ENCODE data around the gene ZNF599.
A peak's percentile ranks its signal among the peaks of the same experiment; 100 is the strongest.

Gene ZNF599

DNA sequence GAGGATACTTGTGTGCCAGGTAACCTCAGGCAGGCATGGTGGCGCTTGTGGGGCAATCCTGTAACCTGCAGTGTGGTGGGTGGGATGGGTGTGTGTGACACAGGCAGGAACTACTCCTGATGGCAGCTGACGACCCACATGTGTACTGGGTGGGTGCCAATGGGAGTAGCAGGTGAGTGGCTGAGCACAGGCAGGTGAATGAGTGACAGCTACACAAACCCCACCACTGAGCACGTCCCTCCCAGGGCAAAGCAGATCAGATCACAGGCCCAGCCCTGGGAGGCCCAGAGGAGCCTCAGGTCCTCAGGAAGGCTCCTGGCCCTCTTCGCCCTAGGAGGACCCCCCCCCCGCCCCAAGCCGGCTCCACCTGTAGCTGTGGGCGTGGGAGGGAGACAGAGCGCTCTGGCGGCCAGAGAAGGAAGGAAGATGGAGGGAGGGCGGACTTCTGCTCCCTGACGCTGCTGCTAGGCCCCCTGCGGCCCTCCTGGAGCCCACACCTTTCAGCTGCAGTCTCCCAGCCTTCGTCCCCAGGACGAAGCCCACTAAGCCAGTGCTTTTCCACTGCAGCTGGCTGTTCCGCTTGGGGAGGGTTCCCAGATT, 40.3 kb downstream of the ZNF599 start:
- no peaks in the 10 kb centered on the region for H4K20me1 ChIP-seq
- H3K27ac ChIP-seq, result peak overlapping the region; percentile 88 to 99 (median 93)
- peaks cover 14 to 29% (median 23%) of the 10 kb centered on the region in 11 experiments for H3K36me3 ChIP-seq
- H3K4me2 ChIP-seq, result peak overlapping the region; percentile 92 to 100 (median 97)
- H3K9me3 ChIP-seq (replicated peaks in 1 of 11), result peaks cover 4 to 37% (median 22%) of the 10 kb centered on the region in 11 experiments; a peak in 21 of 22 replicates
- H3K4me3 ChIP-seq, result peak overlapping the region; percentile 72 to 85 (median 78)
- H3K4me1 ChIP-seq, result peaks cover 21 to 35% (median 30%) of the 10 kb centered on the region in 10 experiments
- TF ChIP-seq Cebpa-rat (IDR thresholded peaks at IDR 0.05), result no peak
- peak overlapping the region; percentile 86 to 98 (median 94) for H3K9ac ChIP-seq
- no peaks in the 10 kb centered on the region for H3K27me3 ChIP-seq

DNA sequence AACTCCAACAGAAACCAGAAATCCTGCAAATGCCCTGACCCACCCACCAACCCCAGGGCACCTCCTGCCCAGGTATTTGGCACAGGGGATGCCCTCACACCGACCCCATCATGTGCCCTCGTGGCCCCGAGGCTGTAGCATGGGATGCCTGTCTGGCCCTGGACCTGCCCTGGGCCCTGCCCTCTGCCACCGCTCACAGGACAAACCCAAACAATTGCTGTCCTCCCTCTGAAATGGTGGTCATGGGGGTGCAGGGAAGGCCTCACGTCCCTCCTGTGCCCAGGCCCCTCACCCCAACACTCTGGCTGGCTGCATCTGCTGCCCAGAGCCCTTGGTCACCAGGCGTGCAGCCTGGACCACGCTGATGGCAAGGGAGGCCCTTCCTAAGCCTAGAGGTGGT, 41.1 kb downstream of the ZNF599 start:
- no peak overlapping the region for H3K9ac ChIP-seq
- no peaks in the 10 kb centered on the region for H4K20me1 ChIP-seq
- H3K36me3 ChIP-seq, result peaks cover 6 to 21% (median 17%) of the 10 kb centered on the region in 11 experiments; a peak in 17 of 22 replicates
- H3K4me2 ChIP-seq, result peak overlapping the region in 4 of 11 experiments; percentile 92 to 97 (median 94); a peak in 5 of 22 replicates
- no peak for TF ChIP-seq Cebpa-rat (IDR thresholded peaks at IDR 0.05)
- H3K4me3 ChIP-seq, result 0 out of 20 replicates have a peak overlapping the region, but pooled peaks of 1 of the 10 experiments have one; percentile 75
- H3K27me3 ChIP-seq, result no peaks in the 10 kb centered on the region
- no peak overlapping the region for H3K27ac ChIP-seq
- H3K4me1 ChIP-seq, result peaks cover 21 to 35% (median 30%) of the 10 kb centered on the region in 10 experiments
- peaks cover 0 to 29% (median 15%) of the 10 kb centered on the region in 11 experiments; a peak in 14 of 22 replicates for H3K9me3 ChIP-seq (replicated peaks in 1 of 11)

DNA sequence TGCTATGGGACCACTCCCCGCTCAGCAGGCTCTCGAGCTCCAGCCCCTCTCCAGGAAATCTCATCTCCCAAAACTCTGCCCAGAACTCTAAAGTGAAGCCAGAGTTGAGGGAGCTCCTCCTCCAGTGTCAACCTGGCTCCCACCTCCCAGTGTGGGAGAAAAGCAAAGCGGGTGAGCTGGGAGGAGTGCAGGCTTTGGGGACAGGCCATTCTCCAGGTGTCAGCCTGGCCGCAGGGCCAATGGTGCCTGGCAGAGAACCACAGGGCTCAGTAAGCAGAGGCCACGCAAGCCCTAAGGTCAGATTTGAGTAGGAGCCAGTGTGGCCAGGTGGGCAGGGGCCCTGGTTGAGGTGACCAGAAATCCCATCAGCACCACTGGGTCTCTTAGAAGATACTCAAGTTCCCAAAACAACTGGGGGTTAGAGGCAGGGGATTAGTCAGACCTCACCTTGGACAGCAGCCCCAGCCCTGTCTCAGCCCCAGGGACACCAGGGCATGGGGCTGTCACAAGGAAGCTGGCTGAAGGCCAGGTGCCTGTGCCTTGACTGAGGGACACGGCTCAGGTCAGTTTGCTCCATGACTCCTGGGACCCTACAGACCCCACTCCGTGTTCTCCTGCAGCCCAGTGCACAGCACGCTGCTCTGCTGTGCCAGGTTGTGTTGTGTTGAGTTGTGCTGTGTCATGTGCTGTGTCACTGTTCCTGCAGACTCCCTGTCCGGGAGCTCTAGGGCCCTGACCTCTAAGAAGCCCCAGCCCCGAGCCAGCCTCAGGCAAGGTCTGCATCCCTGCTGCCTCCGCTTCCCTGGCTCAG, 41.8 kb downstream of the ZNF599 start:
- peaks cover 21 to 35% (median 30%) of the 10 kb centered on the region in 10 experiments for H3K4me1 ChIP-seq
- H3K4me2 ChIP-seq, result no peak overlapping the region
- peaks cover 0 to 14% (median 10%) of the 10 kb centered on the region in 11 experiments; a peak in 15 of 22 replicates for H3K36me3 ChIP-seq
- peaks cover 0 to 22% (median 11%) of the 10 kb centered on the region in 11 experiments; a peak in 13 of 22 replicates for H3K9me3 ChIP-seq (replicated peaks in 1 of 11)
- no peak overlapping the region for H3K27ac ChIP-seq
- H3K9ac ChIP-seq, result no peak overlapping the region
- no peak overlapping the region for H3K4me3 ChIP-seq
- H3K27me3 ChIP-seq, result no peaks in the 10 kb centered on the region
- TF ChIP-seq Cebpa-rat (IDR thresholded peaks at IDR 0.05), result no peak
- no peaks in the 10 kb centered on the region for H4K20me1 ChIP-seq

DNA sequence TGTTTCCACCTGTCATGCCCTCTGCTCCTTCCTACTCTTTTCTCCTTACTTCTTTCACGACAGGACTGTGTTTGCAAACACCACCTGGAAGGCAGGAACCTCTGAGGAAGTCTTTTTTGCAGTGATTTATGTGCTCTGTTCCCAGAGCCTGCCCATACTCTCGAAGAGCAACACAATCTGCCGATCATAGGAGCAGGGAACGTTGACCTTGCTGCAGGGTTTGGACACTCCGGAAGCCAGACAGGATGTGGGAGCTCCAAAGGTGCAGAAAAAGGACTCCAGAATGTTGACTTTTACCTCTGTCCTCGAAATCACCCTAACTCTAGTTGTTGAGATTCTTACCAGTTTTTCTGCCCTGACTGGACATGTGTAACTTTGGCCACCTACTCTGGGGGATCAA, 47.6 kb downstream of the ZNF599 start:
- no peak overlapping the region for H3K9ac ChIP-seq
- H3K4me1 ChIP-seq, result no peaks in the 10 kb centered on the region
- H3K36me3 ChIP-seq, result no peaks in the 10 kb centered on the region
- H4K20me1 ChIP-seq, result no peaks in the 10 kb centered on the region
- no peaks in the 10 kb centered on the region for H3K27me3 ChIP-seq
- no peak overlapping the region for H3K4me2 ChIP-seq
- TF ChIP-seq Cebpa-rat (IDR thresholded peaks at IDR 0.05), result no peak
- H3K9me3 ChIP-seq (replicated peaks in 1 of 11), result peaks cover 0 to 6% (median 0%) of the 10 kb centered on the region in 11 experiments; a peak in 2 of 22 replicates
- H3K4me3 ChIP-seq, result no peak overlapping the region
- no peak overlapping the region for H3K27ac ChIP-seq

DNA sequence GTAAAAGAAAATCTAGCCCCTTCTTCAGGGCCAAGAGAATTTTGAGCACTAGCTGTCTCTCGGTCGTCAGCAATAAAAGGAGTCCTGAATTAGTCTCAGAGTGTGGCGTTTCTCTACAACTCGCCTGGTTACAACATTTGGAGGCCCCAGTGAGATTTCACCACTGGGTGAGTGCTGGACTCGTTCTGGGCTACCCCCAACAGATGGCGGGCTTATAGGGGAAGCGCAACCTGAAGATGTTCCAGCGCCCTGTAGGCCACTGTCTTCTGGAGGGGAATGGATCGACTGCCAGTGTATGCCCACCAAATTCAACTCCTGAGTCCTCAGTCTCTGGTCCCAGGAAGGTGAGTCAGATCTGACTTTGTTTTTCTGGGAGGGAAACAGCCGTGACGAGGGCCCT, 50.7 kb downstream of the ZNF599 start:
- Histone ChIP-seq H3K36me3 (no peaks in the 10 kb centered on the region), H3K4me3 (no peak overlapping the region), H3K9ac (no peak overlapping the region), H3K4me2 (no peak overlapping the region), H3K9me3 (replicated peaks in 1 of 11) (no peaks in the 10 kb centered on the region), H3K4me1 (no peaks in the 10 kb centered on the region), H3K27ac (no peak overlapping the region), H3K27me3 (no peaks in the 10 kb centered on the region), H4K20me1 (no peaks in the 10 kb centered on the region)
- TF ChIP-seq Cebpa-rat (IDR thresholded peaks at IDR 0.05), result no peak

DNA sequence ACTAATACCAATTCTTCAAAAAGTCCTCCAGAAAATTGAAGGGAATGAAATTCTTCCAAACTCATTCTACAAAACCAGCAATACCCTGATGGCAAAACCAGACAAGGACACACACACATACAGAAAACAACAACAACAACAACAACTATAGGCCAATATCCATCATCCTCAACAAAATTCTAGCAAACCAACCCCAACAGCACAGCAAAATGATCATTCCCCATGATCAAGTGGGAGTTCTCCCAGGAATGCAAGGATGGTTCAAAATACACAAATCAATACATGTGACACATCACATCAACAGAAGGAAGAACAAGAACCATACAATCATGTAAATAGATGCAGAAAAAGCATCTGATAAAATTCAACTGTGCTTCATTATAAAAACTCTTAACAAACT, 57.7 kb downstream of the ZNF599 start:
- Histone ChIP-seq H3K27me3 (no peaks in the 10 kb centered on the region), H3K4me1 (no peaks in the 10 kb centered on the region), H3K4me3 (no peak overlapping the region), H4K20me1 (no peaks in the 10 kb centered on the region), H3K9ac (no peak overlapping the region), H3K4me2 (no peak overlapping the region), H3K9me3 (replicated peaks in 1 of 11) (peaks cover 31 to 37% (median 35%) of the 10 kb centered on the region in 11 experiments), H3K27ac (no peak overlapping the region), H3K36me3 (no peaks in the 10 kb centered on the region)
- no peak for TF ChIP-seq Cebpa-rat (IDR thresholded peaks at IDR 0.05)

DNA sequence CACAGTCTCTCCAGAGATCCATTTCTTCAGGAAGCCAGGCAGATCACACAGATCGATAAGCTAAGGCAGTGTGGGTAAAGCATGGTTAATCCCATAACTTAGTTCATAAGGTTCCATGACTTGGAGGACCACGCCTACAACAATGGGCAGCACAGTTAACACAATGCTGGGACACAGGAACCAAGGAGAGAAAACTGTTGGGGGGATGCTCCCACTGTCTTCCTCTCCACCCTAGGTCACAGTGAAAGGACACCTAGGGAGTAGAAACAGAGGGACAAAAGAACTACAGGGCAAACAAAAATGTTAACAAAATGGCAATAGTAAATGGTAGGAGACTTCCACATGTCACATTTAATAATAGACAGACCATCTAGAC, 59.8 kb downstream of the ZNF599 start:
- Histone ChIP-seq H3K4me1 (no peaks in the 10 kb centered on the region), H3K4me2 (no peak overlapping the region), H3K9ac (no peak overlapping the region), H3K27me3 (no peaks in the 10 kb centered on the region), H4K20me1 (no peaks in the 10 kb centered on the region), H3K4me3 (no peak overlapping the region; a peak in 1 of 20 replicates), H3K27ac (no peak overlapping the region), H3K9me3 (replicated peaks in 1 of 11) (peaks cover 31 to 37% (median 35%) of the 10 kb centered on the region in 11 experiments), H3K36me3 (no peaks in the 10 kb centered on the region)
- no peak for TF ChIP-seq Cebpa-rat (IDR thresholded peaks at IDR 0.05)

DNA sequence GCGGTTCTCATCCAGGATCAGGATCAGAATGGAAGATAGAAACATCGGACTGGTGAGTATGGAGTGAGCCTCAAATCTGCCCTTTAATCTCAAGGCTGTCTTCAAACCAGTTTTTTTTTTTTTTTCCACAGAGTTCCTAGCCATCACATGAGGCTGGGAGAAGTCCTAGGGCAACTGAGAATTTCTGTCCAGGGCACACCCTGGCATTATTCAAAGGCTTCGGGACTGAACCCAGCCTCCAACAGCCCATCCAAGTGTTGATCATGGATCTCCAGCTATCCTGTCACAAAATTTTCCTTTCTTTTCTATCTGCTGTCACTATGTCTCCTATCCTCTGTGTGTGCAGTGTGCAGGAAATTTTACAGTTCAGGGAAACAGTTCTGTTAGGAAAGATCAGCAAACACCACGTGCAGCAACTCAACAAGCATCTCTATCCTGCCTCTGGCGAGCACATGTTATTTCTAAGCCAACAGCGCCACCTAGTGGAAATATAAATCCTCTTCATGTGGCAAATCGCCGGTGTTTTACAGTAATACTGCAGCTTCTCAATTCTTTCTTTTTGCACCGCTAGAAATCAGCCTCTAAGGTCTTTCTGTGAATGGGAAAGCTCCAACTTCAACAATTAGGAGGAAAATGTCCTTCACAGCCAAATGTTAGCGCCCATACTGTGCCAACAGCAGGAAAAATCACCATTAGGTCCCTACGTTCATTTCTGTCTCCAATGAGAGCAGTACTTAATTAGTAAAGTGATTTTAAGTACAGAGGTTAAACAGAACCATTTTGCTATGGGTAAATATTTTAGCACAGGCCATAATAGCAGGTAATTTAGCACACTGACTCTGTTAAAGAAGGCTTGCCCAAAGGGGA, 60.4 kb downstream of the ZNF599 start:
- no peaks in the 10 kb centered on the region for H3K36me3 ChIP-seq
- H3K9ac ChIP-seq, result no peak overlapping the region
- no peak overlapping the region for H3K4me2 ChIP-seq
- H3K4me1 ChIP-seq, result no peaks in the 10 kb centered on the region
- no peaks in the 10 kb centered on the region for H4K20me1 ChIP-seq
- H3K27me3 ChIP-seq, result no peaks in the 10 kb centered on the region
- no peak overlapping the region; a peak in 1 of 20 replicates for H3K4me3 ChIP-seq
- TF ChIP-seq Cebpa-rat (IDR thresholded peaks at IDR 0.05), result no peak
- H3K9me3 ChIP-seq (replicated peaks in 1 of 11), result peaks cover 34 to 41% (median 38%) of the 10 kb centered on the region in 11 experiments
- no peak overlapping the region for H3K27ac ChIP-seq

DNA sequence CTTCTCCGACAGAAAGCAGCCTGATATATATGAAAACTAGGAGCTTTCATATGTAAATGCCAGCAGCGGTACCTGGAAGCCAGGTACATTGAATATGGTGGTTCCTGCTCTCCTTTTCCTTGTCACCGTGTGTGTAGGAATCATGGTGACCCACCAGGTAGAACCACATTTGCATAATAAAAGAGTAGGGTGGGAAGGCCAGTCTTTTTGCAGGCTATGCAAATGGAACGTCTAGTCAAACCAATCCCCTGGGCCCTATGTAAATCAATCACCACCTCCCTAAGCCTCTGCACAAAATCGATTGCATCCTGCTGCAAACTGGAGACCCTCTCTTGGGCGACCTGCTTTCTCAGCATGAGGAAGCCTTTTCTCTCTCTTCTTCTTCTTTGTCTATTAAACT, 61.1 kb downstream of the ZNF599 start:
- H3K4me1 ChIP-seq, result no peaks in the 10 kb centered on the region
- H3K9ac ChIP-seq, result no peak overlapping the region
- no peak overlapping the region for H3K4me3 ChIP-seq
- H3K9me3 ChIP-seq (replicated peaks in 1 of 11), result peaks cover 41 to 48% (median 45%) of the 10 kb centered on the region in 11 experiments
- H3K36me3 ChIP-seq, result no peaks in the 10 kb centered on the region
- H3K27me3 ChIP-seq, result no peaks in the 10 kb centered on the region
- no peak overlapping the region for H3K27ac ChIP-seq
- H4K20me1 ChIP-seq, result no peaks in the 10 kb centered on the region
- no peak for TF ChIP-seq Cebpa-rat (IDR thresholded peaks at IDR 0.05)
- no peak overlapping the region for H3K4me2 ChIP-seq

Data from BLaER1 treated with 17β-estradiol and CSF1 and Interleukin-3, amounts not matched to agents 10 nM and 100 nM (cell line).